Gastrocnemius medialis (tissue), 4 donors: ENCODE measurements around the gene METRNL.

Experiments used
- POLR2A ChIP-seq, 2 donors: fragments of 450-650 bp; IDR thresholded peaks; one replicate each; pipeline ENCODE4 v1.6.1; 2017; ENCODE audit warnings: antibody characterized with exemption in 2 of 2, mild to moderate bottlenecking in 2 of 2, moderate library complexity in 2 of 2
- TF ChIP-seq, protein P1 (sequence below), 5 experiments: fragments of 450-650 bp in 3 of 5; fragments of 200-600 bp in 2 of 5; sonication (generic) in 2 of 5; IDR thresholded peaks in 4 of 5; conservative IDR thresholded peaks in 1 of 5; 1 replicate in 4 of 5; 2 replicates in 1 of 5; pipeline ENCODE4 v1.5.1; 2016 to 2019; ENCODE audit warnings: antibody characterized with exemption in 5 of 5, mild to moderate bottlenecking in 3 of 5, moderate library complexity in 3 of 5

DNA sequence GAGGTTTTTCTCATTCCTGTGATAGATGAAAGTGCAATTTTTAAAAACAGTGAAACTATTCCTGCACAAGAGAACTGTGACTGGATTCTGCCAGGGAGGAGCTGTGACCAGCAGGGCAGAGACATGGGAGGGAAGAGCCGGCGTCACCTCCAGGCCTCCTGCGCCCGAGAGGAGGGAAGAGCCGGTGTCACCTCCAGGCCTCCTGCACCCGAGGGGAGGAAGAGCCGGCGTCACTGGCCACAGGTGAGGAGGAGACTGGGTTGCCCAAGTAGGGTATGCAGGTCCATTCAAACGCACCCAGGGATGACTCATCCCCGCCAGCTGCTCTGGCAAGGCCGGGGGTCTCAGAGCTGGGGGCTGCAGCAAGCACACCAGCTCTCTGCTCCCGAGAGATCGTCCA, 56.7 kb downstream of the METRNL start:
- TF ChIP-seq, protein P1, sequence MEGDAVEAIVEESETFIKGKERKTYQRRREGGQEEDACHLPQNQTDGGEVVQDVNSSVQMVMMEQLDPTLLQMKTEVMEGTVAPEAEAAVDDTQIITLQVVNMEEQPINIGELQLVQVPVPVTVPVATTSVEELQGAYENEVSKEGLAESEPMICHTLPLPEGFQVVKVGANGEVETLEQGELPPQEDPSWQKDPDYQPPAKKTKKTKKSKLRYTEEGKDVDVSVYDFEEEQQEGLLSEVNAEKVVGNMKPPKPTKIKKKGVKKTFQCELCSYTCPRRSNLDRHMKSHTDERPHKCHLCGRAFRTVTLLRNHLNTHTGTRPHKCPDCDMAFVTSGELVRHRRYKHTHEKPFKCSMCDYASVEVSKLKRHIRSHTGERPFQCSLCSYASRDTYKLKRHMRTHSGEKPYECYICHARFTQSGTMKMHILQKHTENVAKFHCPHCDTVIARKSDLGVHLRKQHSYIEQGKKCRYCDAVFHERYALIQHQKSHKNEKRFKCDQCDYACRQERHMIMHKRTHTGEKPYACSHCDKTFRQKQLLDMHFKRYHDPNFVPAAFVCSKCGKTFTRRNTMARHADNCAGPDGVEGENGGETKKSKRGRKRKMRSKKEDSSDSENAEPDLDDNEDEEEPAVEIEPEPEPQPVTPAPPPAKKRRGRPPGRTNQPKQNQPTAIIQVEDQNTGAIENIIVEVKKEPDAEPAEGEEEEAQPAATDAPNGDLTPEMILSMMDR (IDR thresholded peaks at IDR 0.05 in 4 of 5, conservative IDR thresholded peaks at IDR 0.05 in 1 of 5): no peak
- TF ChIP-seq POLR2A (IDR thresholded peaks at IDR 0.05): no peak
